Kidney epithelial cell (primary cell): ENCODE results near the gene RIBC2. TPM values are rescaled to one million over a fixed set of nuclear protein-coding genes. Genes with fewer than 3 reads are reported as not detected.
"Not testable (repeated sequence)": the region's sequence is repeated elsewhere in the genome, so short reads cannot be mapped to it uniquely, and the experiment has no call there.

ENCODE experiments used
- DNase-seq: peaks from one replicate; pipeline ENCODE4 v3.0.0-alpha.2; 2010; ENCODE audit warnings: low read depth
- H3K27me3 ChIP-seq: 2 replicates; pipeline ENCODE4 v1.6.0; 2011; ENCODE audit warnings: low read length; ENCODE audit not compliant: control insufficient read depth, insufficient read depth
- H3K36me3 ChIP-seq: 2 replicates; pipeline ENCODE4 v1.5.1; 2011; ENCODE audit warnings: low read length; ENCODE audit not compliant: control insufficient read depth, insufficient read depth
- H3K4me3 ChIP-seq: 2 replicates; pipeline ENCODE4 v1.5.1; 2011; ENCODE audit warnings: low read depth, mild to moderate bottlenecking, control low read depth, low read length
- CTCF ChIP-seq: IDR thresholded peaks from 2 replicates; pipeline ENCODE4 v1.5.1; 2011; ENCODE audit warnings: mild to moderate bottlenecking, moderate library complexity, low read length, control low read depth, inconsistent platforms; ENCODE audit not compliant: insufficient read depth, poor library complexity, severe bottlenecking
- total RNA-seq: library from RNA; depleted of rRNA; stranded (reverse); fragments of >200 nt; gene quantifications from 2 replicates; pipeline ENCODE4 v1.2.3, GENCODE V29; 2015

Gene RIBC2
- total RNA-seq, 1 donor from 2014 or later: 0.13 TPM

- Histone ChIP-seq H3K4me3 (no peak overlapping the region), H3K36me3 (no peaks in the 10 kb centered on the region), H3K27me3 (peaks cover 17% of the 10 kb centered on the region)
- no peak for TF ChIP-seq CTCF
- DNase-seq: no peak
These were observed 34.9 kb downstream of the RIBC2 start for GRCh38 chr22:45448431-45448830.

- H3K27me3 ChIP-seq: peaks cover 18% of the 10 kb centered on the region
- DNase-seq, H3K36me3 ChIP-seq, H3K4me3 ChIP-seq: not testable (repeated sequence)
These were observed 35.9 kb downstream of the RIBC2 start for GRCh38 chr22:45449442-45449841.

- H3K4me3 ChIP-seq: no peak overlapping the region
- H3K27me3 ChIP-seq: peaks cover 20% of the 10 kb centered on the region
- no peak for DNase-seq
- H3K36me3 ChIP-seq: no peaks in the 10 kb centered on the region
- no peak for TF ChIP-seq CTCF
These were observed 36.8 kb downstream of the RIBC2 start for GRCh38 chr22:45450101-45450785.

- DNase-seq: no peak
- TF ChIP-seq CTCF: no peak
- no peak overlapping the region for H3K4me3 ChIP-seq
- H3K36me3 ChIP-seq: no peaks in the 10 kb centered on the region
- peaks cover 21% of the 10 kb centered on the region for H3K27me3 ChIP-seq
These were observed 37.6 kb downstream of the RIBC2 start for GRCh38 chr22:45450921-45451651.

- Histone ChIP-seq H3K36me3 (no peaks in the 10 kb centered on the region), H3K4me3 (no peak overlapping the region), H3K27me3 (peaks cover 21% of the 10 kb centered on the region)
- DNase-seq: no peak
- no peak for TF ChIP-seq CTCF
These were observed 38.5 kb downstream of the RIBC2 start for GRCh38 chr22:45451972-45452371.

- H3K4me3 ChIP-seq: no peak overlapping the region
- no peak for DNase-seq
- TF ChIP-seq CTCF: no peak
- H3K36me3 ChIP-seq: no peaks in the 10 kb centered on the region
- peaks cover 21% of the 10 kb centered on the region for H3K27me3 ChIP-seq
These were observed 39.3 kb downstream of the RIBC2 start for GRCh38 chr22:45452565-45453379.
